ENCODE results near the gene NOS1AP.

NOS1AP gene

GRCh38 chr1:162366149-162366548 is 296.7 kb downstream of the NOS1AP start:
- DNase-seq (ENCODE audit: low read depth in 2 of 2): no peak

GRCh38 chr1:162366671-162367070 is 297.2 kb downstream of the NOS1AP start:
- no peak for DNase-seq (ENCODE audit: low read depth in 2 of 2)

- DNase-seq (ENCODE audit: low read depth in 2 of 2): no peak
These were observed 297.6 kb downstream of the NOS1AP start for GRCh38 chr1:162367073-162367472.

DNA sequence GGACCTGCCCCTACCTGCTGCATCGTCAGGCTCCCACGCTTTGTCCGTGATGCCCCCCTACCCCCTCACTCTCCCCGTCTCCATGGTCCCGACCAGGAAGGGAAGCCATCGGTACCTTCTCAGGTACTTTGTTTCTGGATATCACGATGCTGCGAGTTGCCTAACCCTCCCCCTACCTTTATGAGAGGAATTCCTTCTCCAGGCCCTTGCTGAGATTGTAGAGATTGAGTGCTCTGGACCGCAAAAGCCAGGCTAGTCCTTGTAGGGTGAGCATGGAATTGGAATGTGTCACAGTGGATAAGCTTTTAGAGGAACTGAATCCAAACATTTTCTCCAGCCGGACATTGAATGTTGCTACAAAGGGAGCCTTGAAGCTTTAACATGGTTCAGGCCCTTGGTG is 298.3 kb downstream of the NOS1AP start:
- DNase-seq (ENCODE audit: low read depth in 2 of 2): no peak

DNA sequence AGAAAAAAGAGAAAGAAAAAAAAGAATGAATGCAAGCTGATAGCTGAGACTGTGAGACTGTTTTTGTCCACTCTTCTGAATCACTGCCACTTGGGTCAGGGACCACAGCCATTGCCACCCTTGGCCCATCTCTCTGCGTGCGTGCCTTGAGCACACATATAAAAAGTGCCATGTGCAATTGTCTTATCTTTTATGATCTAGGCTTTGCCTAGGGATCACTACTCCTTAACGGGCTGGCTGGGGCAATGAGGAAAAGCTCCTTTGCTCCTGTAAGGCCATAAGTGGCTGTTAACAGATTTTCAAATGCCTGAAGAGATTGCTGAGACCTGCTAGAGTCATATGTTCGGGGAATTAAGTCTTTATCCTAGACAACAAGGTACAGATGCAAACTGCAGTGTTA is 299.0 kb downstream of the NOS1AP start:
- no peak for DNase-seq (ENCODE audit: low read depth in 2 of 2)

DNA sequence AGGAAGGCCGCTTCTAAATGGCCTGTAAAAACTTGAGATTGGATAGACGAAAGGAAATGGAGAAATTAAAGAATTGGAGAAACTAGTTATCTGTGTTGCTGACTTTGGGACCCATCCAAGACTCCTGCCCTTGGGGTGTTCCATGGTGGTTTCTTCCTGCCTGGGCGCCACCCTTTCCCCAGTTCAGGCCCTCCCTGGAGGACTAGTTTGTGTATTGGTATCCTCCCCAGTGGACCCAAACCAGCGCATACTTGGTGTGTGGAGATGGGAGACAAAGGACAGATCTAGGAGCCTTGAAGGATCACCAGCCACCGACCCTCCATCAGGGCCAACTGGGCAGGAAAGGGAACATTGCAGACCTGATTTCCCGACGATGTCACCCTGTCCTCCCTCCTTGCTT is 300.1 kb downstream of the NOS1AP start:
- no peak for DNase-seq (ENCODE audit: low read depth in 2 of 2)

GRCh38 chr1:162370161-162370560 is 300.7 kb downstream of the NOS1AP start:
- no peak for DNase-seq (ENCODE audit: low read depth in 2 of 2)

- no peak for DNase-seq (ENCODE audit: low read depth in 2 of 2)
These were observed 301.2 kb downstream of the NOS1AP start for GRCh38 chr1:162370721-162371120.

DNA sequence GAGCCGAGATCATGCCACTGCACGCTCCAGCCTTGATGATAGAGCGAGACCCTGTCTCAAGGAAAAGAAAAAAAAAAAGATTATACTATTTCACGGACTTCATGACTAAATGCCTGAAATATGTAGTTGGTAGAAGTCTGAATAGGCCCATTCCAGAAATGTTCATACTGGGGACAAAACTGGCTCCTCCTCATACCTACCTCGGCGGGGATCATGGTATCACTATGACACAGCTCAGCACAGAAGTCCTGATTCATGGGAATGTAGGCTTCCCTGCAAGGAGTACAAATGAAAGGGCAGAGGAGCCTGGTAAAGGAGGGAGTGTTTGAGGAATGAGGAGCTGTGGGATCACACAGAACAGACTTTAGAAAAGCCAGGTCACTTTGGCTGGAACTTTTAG is 302.1 kb downstream of the NOS1AP start:
- DNase-seq (ENCODE audit: low read depth in 2 of 2): no peak

DNA sequence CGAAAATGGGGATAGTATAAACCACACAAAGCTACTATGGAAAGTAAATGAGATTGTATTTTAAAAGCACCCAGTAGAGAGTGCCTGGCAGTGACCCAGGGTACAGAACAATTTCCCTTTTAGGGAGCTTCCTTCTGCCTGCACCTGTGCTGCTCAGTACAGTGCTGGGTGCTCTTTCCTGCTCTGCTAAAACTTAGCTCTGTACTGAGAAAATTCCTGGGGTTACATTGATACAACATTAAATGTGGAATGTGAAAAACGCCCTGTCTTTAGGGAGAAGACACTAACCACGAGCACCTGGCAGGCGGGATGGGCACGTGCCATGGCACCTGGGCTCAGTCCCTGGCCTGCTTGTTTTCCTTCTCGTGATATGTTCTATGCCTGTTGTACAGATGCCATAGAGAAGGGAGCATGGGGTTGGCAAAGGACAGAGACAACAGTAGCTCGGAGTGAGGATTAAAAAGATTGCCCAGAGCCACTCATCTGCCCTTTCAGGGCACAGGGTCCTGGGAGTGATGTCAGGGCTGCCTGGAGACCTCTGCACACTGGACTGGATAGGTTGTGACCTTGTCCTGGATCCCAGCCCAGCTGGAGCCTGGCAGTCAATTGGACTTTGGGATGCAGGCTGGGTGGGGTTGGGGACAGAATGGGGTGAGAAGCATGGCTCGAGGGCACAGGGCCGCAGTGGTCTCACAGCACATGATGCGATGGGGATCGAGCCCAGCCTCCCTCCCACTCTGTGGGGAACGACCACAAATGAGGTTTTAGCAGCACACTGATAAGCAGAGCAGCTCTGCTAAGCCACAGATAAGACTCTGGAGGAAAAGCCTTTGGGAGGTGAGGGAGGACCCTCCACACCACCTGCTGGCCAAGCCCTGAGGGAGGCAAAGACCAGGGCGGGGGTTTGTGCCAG is 302.9 kb downstream of the NOS1AP start:
- DNase-seq (ENCODE audit: low read depth in 2 of 2): no peak

DNA sequence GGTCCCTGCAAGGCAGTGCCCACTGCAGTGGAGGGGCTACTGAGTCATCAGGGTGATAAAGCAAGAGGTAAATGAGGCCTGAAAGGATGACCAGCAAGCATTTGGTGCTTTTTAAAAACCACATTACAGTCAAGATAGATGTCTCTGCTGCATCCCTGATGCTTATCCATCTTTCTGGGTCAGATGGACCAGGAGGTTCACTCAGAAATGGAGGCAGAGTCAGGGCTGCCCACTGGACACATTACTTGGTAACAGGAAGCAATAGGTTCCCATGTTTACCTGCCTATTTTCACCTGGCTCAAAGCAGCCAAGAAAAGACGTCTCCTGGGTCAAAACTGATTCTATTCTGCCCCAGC is 303.6 kb downstream of the NOS1AP start:
- no peak for DNase-seq (ENCODE audit: low read depth in 2 of 2)

DNA sequence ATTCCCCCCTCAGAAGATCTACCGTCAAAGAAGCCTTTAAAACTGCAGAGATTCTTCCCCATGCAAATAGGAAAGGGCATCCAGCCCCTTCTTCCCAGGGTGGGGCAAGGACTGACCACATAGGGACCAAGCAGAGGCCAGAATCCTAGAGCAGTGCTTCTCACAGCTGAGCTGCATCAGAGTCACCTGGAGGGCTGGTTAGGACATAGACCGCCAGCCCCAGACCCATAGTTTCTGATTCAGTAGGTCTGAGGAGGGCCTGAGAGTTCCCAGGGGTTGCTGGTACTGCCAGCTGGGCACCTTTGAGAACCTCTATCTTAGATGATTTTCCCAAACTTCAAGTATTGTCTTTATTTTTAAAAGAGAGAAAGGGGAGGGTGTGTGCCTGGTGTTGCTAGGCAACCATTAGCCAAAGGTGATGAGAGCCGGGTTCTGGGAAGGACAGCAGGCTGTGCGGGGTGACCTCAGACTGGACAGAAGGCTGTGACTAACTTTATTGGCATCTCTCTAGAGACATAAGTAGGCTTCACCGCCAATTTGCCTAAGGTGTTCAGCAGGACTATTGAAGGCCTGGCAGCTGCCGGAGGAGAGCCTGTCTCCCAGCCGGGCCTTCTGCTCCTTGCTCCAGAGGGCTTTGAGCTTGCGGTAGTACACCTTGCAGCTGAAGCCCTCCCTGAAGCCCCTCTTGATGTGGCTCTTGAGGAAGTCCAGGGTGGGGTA is 304.2 kb downstream of the NOS1AP start:
- no peak for DNase-seq (ENCODE audit: low read depth in 2 of 2)

- DNase-seq (ENCODE audit: low read depth in 2 of 2): no peak
These were observed 304.9 kb downstream of the NOS1AP start for GRCh38 chr1:162374406-162374805.

- DNase-seq (ENCODE audit: low read depth in 2 of 2): no peak
These were observed 306.0 kb downstream of the NOS1AP start for GRCh38 chr1:162375463-162375862.

GRCh38 chr1:162376691-162377090 is 307.2 kb downstream of the NOS1AP start, which contains the start of gene SPATA46:
TSS of gene SPATA46 (minus strand) at chr1:162376854. CDS start at chr1:162376790, 64 bp downstream.
- DNase-seq (ENCODE audit: low read depth in 2 of 2): no peak

GRCh38 chr1:162380061-162380846 is 310.8 kb downstream of the NOS1AP start:
- no peak for DNase-seq (ENCODE audit: low read depth in 2 of 2)

DNA sequence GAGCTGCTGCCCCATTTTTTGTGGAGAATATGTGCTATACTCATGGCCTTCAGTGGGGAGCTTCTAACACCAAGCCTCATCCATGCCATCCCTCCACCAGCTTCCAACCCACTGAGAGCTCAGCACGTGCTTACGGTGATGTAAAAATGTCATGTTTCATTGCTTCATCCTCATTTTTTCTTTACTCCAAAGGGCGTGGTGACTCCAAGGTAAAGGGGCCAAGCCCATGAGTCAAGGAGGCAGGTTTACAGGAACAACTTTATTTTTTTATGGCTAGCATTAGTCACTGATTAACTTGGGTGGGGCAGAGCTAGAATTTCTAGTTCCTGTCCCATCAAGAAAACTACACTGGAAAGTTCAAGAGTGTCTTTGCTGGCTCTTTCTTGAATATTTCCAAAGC is 311.9 kb downstream of the NOS1AP start, which contains the start of gene C1orf226:
Gene C1orf226 (plus strand): TSS at position 346 of the 400 bp plus-strand sequence. CDS start 174 bp downstream, outside the sequence.
- DNase-seq (ENCODE audit: low read depth in 2 of 2): no peak

GRCh38 chr1:162381941-162382750 is 312.7 kb downstream of the NOS1AP start:
- no peak for DNase-seq (ENCODE audit: low read depth in 2 of 2)

DNA sequence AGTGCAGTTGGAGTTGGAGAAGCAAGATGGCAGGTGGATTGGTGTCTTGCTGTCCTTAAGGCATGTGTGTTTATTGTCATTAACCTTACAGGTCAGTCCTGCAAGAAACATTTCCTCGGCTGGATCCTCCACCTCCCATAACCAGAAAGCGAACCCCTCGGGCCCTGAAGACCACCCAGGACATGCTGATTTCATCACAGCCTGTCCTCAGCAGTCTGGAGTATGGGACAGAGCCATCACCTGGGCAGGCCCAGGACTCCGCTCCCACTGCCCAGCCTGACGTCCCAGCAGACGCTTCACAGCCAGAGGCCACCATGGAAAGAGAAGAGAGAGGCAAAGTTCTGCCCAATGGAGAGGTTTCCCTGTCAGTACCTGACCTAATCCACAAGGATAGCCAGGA is 313.6 kb downstream of the NOS1AP start:
- no peak for DNase-seq (ENCODE audit: low read depth in 2 of 2)

- no peak for DNase-seq (ENCODE audit: low read depth in 2 of 2)
These were observed 314.0 kb downstream of the NOS1AP start for GRCh38 chr1:162383516-162383915.

DNA sequence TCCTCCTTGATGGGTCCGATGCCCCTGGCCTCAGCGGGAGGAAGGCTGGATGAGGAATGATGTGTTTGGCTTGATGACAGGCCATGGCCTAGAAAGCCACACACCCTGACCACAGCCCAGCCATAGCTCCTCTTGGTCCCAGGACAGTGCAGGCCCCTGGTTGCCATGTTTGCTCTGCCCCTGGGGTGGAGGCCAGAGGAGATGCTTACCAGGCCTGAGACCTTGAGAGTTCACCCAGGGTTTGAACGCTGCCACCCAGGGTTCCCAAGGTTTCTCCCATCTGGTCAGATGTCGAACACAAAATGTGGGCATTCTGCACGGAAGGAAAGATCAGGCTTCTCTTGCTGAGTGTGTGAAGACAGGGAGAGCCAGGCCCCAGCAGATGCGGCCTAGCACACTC is 314.6 kb downstream of the NOS1AP start:
- no peak for DNase-seq (ENCODE audit: low read depth in 2 of 2)

All from stimulated activated CD4-positive, alpha-beta T cell treated with anti-CD3 and anti-CD28 coated beads, Interleukin-15, amount 100 ng/mL, for 48 hours (primary cell).